TTC549 (cell line): ENCODE data around the gene MYO5B.

Experiments
- FAIRE-seq: peaks from 2 replicates; lab custom pipeline; 2012; peaks lifted over from hg19 to GRCh38; lab: Jason Lieb, UNC

MYO5B gene

GRCh38 chr18:50188652-50189051, 6.3 kb downstream of the MYO5B start:
- FAIRE-seq, result no peak

GRCh38 chr18:50187659-50188058, 7.3 kb downstream of the MYO5B start:
- FAIRE-seq, result no peak

DNA sequence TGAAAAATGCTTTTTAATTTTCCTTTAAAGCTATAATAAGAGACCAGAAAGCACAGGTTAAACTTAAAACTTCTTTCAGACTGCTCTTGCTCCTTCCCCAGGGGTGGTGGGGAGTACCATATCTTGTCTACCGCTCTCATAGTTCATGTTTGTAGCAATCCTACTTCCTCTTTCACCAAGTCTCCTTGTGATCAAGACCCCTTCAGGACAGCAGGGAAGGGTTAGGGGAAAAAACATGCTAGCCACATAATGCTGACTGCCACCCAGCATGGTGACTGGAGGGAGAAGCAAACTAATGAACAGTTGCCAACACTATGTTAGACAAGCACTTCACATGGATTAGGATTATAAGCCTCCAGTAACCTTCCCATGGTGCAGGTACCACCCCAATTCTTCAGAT, 8.6 kb downstream of the MYO5B start:
- FAIRE-seq, result no peak

- no peak for FAIRE-seq
Measured at GRCh38 chr18:50183556-50183955, 11.4 kb downstream of the MYO5B start.

DNA sequence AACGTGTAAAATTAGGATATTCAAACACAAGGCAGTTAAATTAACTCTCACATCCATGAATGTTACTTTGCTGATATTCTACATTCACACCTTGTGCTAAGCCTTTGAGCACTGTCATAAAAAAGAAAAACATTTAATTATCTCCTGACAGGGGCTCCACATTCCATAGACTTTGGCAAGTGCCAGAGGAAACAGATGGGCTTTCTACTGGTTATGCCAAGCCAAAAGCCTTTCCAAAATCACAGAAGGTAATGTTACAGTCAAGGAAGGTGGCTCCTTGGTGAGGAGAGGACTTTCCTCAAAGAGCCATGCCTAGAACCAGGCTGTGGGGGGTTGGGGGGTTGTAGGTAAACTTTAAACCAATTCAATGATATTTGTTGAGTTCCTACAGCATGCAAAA, 12.4 kb downstream of the MYO5B start:
- no peak for FAIRE-seq

GRCh38 chr18:50181590-50181989, 13.4 kb downstream of the MYO5B start:
- FAIRE-seq, result no peak

DNA sequence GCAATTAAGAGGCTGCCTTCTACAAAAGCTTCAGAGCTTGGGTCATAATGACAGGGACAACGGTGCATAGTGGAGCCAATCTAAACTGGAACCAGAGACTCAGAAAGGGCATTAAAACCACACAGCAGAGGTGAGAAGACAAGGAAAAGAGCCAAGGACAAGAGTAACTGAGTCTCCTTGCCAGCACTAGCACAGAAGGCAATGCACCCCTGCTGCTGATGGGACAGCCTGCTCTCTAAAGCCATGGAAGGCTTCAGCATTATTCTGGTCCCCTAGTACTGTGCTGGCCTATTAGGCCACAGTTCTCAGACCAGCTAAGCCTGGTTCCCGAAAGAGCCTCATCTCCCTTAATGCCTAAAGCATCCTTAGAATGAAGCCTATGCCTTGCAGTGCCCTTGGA, 15.5 kb downstream of the MYO5B start:
- no peak for FAIRE-seq

GRCh38 chr18:50177294-50177992, 17.5 kb downstream of the MYO5B start:
- FAIRE-seq, result no peak

- FAIRE-seq, result no peak
Measured at GRCh38 chr18:50172367-50172766, 22.6 kb downstream of the MYO5B start.

DNA sequence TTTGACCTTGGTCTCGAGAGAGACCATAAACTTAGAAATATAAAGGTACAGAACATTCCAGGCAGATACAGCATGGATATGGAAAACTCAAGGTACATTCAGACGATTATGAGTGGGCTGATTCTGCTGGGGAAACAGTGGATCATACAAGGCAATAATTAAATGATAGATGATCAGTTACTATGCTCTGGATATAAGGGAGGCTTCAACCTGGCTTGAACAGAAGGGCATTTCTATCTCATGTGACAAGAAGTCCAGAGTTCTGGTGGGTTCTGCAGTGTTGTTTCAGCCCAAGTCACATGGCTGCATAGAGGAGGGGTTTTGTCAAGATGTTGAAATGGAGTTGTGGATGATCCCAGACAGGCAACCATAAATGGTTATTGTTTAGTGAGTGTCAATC, 23.5 kb downstream of the MYO5B start:
- FAIRE-seq, result no peak

GRCh38 chr18:50170004-50170403, 24.9 kb downstream of the MYO5B start:
- FAIRE-seq, result no peak

DNA sequence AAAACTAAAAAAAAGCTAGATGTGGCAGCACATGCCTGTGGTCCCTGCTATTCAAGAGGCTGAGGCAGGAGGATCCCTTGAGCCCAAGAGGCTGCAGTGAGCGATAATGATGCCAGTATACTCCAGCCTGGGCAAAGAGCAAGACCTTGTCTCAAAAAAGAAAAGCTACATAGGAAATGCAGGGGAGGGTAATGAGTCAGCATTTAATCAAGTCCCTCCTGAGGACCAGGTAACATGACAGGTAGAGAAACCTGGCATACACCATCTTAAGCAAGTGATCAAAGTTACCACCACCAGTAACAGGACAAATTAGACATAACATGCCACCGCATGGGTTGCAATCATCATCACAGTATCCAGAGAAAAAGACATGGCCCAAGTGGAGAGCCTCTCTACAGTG, 25.8 kb downstream of the MYO5B start:
- FAIRE-seq, result no peak

DNA sequence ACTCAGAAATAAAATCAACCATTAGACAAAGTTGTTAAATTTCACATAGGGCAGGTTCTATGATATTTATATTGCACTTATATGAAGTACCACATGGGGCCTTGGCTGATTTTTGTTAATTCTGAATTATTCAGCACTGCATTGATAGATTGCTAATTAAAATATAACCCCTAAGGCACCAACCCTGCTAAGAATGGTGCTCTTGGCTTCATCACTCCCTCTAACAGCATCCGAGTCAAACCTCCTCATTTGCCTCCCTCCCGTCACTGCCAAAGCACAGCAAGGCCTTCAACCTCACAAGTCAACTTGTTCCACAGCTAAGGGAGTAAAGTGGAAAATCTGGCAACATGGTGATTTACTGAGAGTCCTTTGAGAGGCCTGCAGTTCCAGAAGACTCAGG, 27.0 kb downstream of the MYO5B start:
- FAIRE-seq, result no peak

DNA sequence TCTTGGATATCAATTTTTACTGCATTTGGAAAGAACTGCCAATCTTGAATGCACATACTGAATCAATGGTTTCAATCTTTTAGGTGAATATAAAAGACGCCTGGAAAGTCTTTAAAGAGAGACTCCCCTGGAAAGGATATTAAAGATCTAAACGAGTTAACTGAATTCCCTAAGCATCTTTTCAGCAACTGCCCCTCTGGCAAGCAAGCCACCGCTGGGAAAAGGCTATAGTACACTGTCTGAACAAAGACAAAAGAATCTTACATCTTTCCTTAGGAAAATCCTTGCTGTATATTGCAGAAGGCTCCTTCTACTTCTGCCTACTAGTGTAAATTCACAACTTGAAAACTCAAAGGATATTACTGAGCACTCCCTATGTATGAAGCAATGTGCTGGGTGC, 28.0 kb downstream of the MYO5B start:
- FAIRE-seq, result no peak

GRCh38 chr18:50163505-50163904, 31.4 kb downstream of the MYO5B start:
- no peak for FAIRE-seq

- FAIRE-seq, result no peak
Measured at GRCh38 chr18:50162486-50163304, 32.3 kb downstream of the MYO5B start.

- no peak for FAIRE-seq
Measured at GRCh38 chr18:50161597-50162205, 33.2 kb downstream of the MYO5B start.

- no peak for FAIRE-seq
Measured at GRCh38 chr18:50159654-50160046, 35.3 kb downstream of the MYO5B start.

- FAIRE-seq, result no peak
Measured at GRCh38 chr18:50158866-50159653, 35.9 kb downstream of the MYO5B start.

DNA sequence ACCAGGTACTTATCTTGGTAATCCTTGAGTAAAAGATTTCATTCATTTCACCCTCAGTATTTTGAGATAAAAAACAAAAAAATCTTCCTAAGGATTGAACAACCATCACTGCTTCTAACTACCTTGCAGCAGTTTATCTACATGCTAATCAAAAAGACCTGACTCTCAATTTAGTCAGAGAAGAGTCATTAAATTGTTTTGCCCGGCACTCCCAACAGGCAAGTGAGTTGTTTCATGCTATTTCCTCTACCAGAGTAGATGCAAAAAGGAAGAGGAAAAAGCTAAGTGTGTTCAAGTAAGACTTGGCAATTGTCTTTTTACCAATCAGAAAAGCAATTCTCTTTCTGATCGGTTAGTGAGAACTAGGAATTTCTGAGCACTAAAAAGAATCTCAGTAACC, 39.5 kb downstream of the MYO5B start:
- no peak for FAIRE-seq

GRCh38 chr18:50154420-50154819, 40.5 kb downstream of the MYO5B start:
- FAIRE-seq, result no peak

- no peak for FAIRE-seq
Measured at GRCh38 chr18:50152900-50153299, 42.0 kb downstream of the MYO5B start.

DNA sequence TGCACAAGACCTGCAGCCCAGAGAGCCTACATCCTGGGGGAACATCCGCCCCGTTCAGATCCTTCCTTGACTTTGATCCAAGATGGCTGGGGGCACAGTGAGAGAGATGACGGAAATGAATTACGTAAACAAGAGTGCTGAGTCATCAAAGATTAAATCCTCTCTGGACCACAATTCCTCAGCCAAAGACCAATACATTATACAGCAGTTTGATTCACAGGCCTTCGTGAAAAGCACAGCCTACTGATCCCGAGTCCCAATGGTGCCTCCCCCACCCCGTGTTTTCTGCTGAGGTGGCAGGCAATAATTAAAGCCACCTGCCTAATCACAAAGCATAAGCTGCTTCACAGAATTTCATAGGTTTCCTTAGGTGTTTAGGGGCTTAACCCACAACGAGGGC, 43.0 kb downstream of the MYO5B start:
- no peak for FAIRE-seq
